B cell (primary cell): Measurements from ENCODE around the gene MRPL53. TPM values are rescaled to one million over a fixed set of nuclear protein-coding genes. Genes with fewer than 3 reads are reported as not detected.

ENCODE experiments used
- ATAC-seq: fragments of 200-7000 bp; cut with Tn5 transposase; one replicate; pipeline ENCODE4 v1.10.0; 2021; ENCODE audit warnings: low read depth, mild to moderate bottlenecking, moderate number of reproducible peaks, moderate library complexity
- CTCF ChIA-PET: fragments of 350-600 bp; sonication (Branson Sonifier 250); formaldehyde crosslinking; loops from one replicate; lab custom pipeline; 2021; ENCODE audit warnings: antibody characterized with exemption, inconsistent platforms; lab: Charles Lee
- POLR2A ChIA-PET: fragments of 350-600 bp; sonication (Branson Sonifier 250); formaldehyde crosslinking; loops from one replicate; lab custom pipeline; 2021; ENCODE audit warnings: antibody characterized with exemption; lab: Charles Lee
- DNase-seq: peaks from one replicate; pipeline ENCODE4 v3.0.0; 2013
- H2AFZ ChIP-seq: 2 replicates; pipeline ENCODE4 v1.6.1; 2012; ENCODE audit warnings: mild to moderate bottlenecking, low read depth, low read length; ENCODE audit not compliant: insufficient read depth, poor library complexity, severe bottlenecking
- H3K27ac ChIP-seq, 2 donors: 1 replicate in 1 of 2; 2 replicates in 1 of 2; pipeline ENCODE4 v1.5.1; 2012 to 2013; ENCODE audit warnings: low read length in 2 of 2, mild to moderate bottlenecking in 2 of 2, moderate library complexity in 1 of 2
- H3K27me3 ChIP-seq, 4 experiments: fragments of 200-600 bp in 1 of 4; sonication (generic) in 1 of 4; replicated peaks in 1 of 4; 1 replicate in 2 of 4; 2 replicates in 2 of 4; pipeline versions ENCODE4 v1.6.1 to v1.7.0; 2013 to 2016; ENCODE audit warnings: low read length in 3 of 4, mild to moderate bottlenecking in 2 of 4, mixed read lengths in 1 of 4, moderate library complexity in 1 of 4; ENCODE audit not compliant: insufficient read depth in 4 of 4, control insufficient read depth in 3 of 4; ENCODE audit errors: control extremely low read depth in 1 of 4
- H3K36me3 ChIP-seq, 2 experiments: replicated peaks in 1 of 2; 1 replicate in 1 of 2; 2 replicates in 1 of 2; pipeline versions ENCODE4 v1.6.1 to v1.7.1; 2013; ENCODE audit warnings: low read length in 1 of 2; ENCODE audit not compliant: insufficient read depth in 2 of 2, control insufficient read depth in 1 of 2; ENCODE audit errors: control extremely low read depth in 1 of 2, extremely low read depth in 1 of 2
- H3K4me1 ChIP-seq, 2 donors: fragments of 200-600 bp in 1 of 2; sonication (generic) in 1 of 2; 1 replicate in 1 of 2; 2 replicates in 1 of 2; pipeline versions ENCODE4 v1.5.1 to v1.6.1; 2013 to 2017; ENCODE audit warnings: low read length in 2 of 2; ENCODE audit not compliant: control insufficient read depth in 2 of 2, insufficient read depth in 2 of 2
- H3K4me2 ChIP-seq: replicated peaks from 2 replicates; pipeline ENCODE3; 2012; ENCODE audit warnings: mild to moderate bottlenecking, low read depth, low read length; ENCODE audit not compliant: poor library complexity, severe bottlenecking
- H3K4me3 ChIP-seq, 5 experiments: fragments of 200-600 bp in 1 of 5; sonication (generic) in 1 of 5; 1 replicate in 3 of 5; 2 replicates in 2 of 5; pipeline versions ENCODE4 v1.5.1 to v1.7.0; 2011 to 2016; ENCODE audit warnings: low read length in 4 of 5, mild to moderate bottlenecking in 4 of 5, low read depth in 2 of 5, control low read depth in 1 of 5, moderate library complexity in 1 of 5; ENCODE audit not compliant: insufficient read depth in 1 of 5; ENCODE audit errors: control extremely low read depth in 1 of 5, extremely low read depth in 1 of 5
- H3K79me2 ChIP-seq: fragments of 200-600 bp; sonication (generic); one replicate; pipeline ENCODE4 v1.6.0; 2016; ENCODE audit warnings: low read length; ENCODE audit not compliant: control insufficient read depth, insufficient read depth
- H3K9ac ChIP-seq: fragments of 200-600 bp; sonication (generic); 2 replicates; pipeline ENCODE4 v1.6.1; 2017; ENCODE audit warnings: mild to moderate bottlenecking, low read length, moderate library complexity
- H3K9me3 ChIP-seq, 3 donors: one replicate each; pipeline versions ENCODE4 v1.6.1 to v1.7.1; 2013; ENCODE audit warnings: low read length in 2 of 3; ENCODE audit not compliant: control insufficient read depth in 2 of 3, insufficient read depth in 1 of 3; ENCODE audit errors: control extremely low read depth in 1 of 3
- H4K20me1 ChIP-seq: 2 replicates; pipeline ENCODE4 v1.6.0; 2012; ENCODE audit warnings: mild to moderate bottlenecking, low read length; ENCODE audit not compliant: insufficient read depth, control insufficient read depth, poor library complexity, severe bottlenecking
- H3K27ac Mint-ChIP-seq: one replicate; pipeline ENCODE4 v1.8.0; 2021; ENCODE audit warnings: mixed read lengths
- H3K27me3 Mint-ChIP-seq: one replicate; pipeline ENCODE4 v1.8.0; 2021; ENCODE audit warnings: mixed read lengths
- H3K4me1 Mint-ChIP-seq: one replicate; pipeline ENCODE4 v1.8.0; 2021; ENCODE audit warnings: mixed read lengths
- H3K4me3 Mint-ChIP-seq: one replicate; pipeline ENCODE4 v1.8.0; 2021; ENCODE audit warnings: mixed read lengths
- H3K9me3 Mint-ChIP-seq: one replicate; pipeline ENCODE4 v1.8.0; 2022; ENCODE audit warnings: mixed read lengths; ENCODE audit not compliant: insufficient read depth
- EZH2 ChIP-seq: IDR thresholded peaks from 2 replicates; pipeline ENCODE4 v1.6.1; 2012; ENCODE audit warnings: borderline replicate concordance, low read depth, mild to moderate bottlenecking, moderate library complexity, low read length; ENCODE audit not compliant: insufficient read depth, poor library complexity, severe bottlenecking
- WGBS: methylation state at CpG from one replicate; pipeline ENCODE4 v1.1.5; 2013; ENCODE audit warnings: missing lambda C conversion rate; ENCODE audit not compliant: insufficient coverage; 5-methylcytosine and 5-hydroxymethylcytosine counted together
- intact Hi-C: fragments of 100-400 bp; cut with micrococcal nuclease; formaldehyde crosslinking; loops from one replicate; pipeline ENCODE4 v1.10.0; 2022
- polyA plus RNA-seq: library from polyadenylated mRNA; depleted of rRNA; stranded (reverse); fragments of >200 nt; gene quantifications from 2 replicates; pipeline ENCODE4 v1.2.3, GENCODE V29; 2012
- total RNA-seq, 2 donors: library from RNA; stranded (reverse); fragments of 120-200 nt in 1 of 2; gene quantifications; 1 replicate in 1 of 2; 2 replicates in 1 of 2; pipeline versions ENCODE4 v1.2.3 to v1.2.4, GENCODE V29; 2013 to 2022
- TF ChIP-seq, protein P1 (sequence below): fragments of 200-600 bp; IDR thresholded peaks from one replicate; pipeline ENCODE4 v1.8.0; 2022; ENCODE audit warnings: antibody characterized with exemption, mild to moderate bottlenecking

MRPL53 gene
- total and polyA plus RNA-seq, 2 donors (not counting 1 experiment from before 2014, with no cell fraction given): 59.3 to 70.0 TPM

- Mint-ChIP-seq H3K27me3 (peaks cover 44% of the 10 kb centered on the region), H3K9me3 (no peaks in the 10 kb centered on the region), H3K4me3 (peak overlapping the region; percentile 92), H3K4me1 (peaks cover 38% of the 10 kb centered on the region), H3K27ac (peak overlapping the region; percentile 64)
- H3K27me3 ChIP-seq: peaks cover 0 to 60% (median 32%) of the 10 kb centered on the region in 4 experiments
- H3K9me3 ChIP-seq: peaks cover 0 to 22% (median 0%) of the 10 kb centered on the region in 3 donors
- H3K79me2 ChIP-seq: no peaks in the 10 kb centered on the region
- ATAC-seq (no peak), DNase-seq (peak; percentile 57)
- H3K4me2 ChIP-seq: peak overlapping the region; percentile 91
- H3K9ac ChIP-seq: peak overlapping the region; percentile 70
- ChIA-PET POLR2A (interaction anchor here (0.5 to 1.9 kb wide), 5 partner anchors 9 to 149 kb away, joined by 3 to 7 read pairs (median 3); partner anchors contain the start of genes AUP1, HTRA2 and PCGF1), CTCF (interaction anchor here (0.6 to 1.7 kb wide), 3 partner anchors 9 to 62 kb away, joined by 3 to 6 read pairs (median 4); partner anchors contain the start of gene PCGF1)
- H3K4me1 ChIP-seq: peaks cover 39 to 41% of the 10 kb centered on the region in 2 donors
- H3K4me3 ChIP-seq: peak overlapping the region in 4 of 5 experiments; percentile 30 to 69 (median 51)
- 9% methylated on average over 61 of the region's 61 CpGs for WGBS
- TF ChIP-seq, protein P1, sequence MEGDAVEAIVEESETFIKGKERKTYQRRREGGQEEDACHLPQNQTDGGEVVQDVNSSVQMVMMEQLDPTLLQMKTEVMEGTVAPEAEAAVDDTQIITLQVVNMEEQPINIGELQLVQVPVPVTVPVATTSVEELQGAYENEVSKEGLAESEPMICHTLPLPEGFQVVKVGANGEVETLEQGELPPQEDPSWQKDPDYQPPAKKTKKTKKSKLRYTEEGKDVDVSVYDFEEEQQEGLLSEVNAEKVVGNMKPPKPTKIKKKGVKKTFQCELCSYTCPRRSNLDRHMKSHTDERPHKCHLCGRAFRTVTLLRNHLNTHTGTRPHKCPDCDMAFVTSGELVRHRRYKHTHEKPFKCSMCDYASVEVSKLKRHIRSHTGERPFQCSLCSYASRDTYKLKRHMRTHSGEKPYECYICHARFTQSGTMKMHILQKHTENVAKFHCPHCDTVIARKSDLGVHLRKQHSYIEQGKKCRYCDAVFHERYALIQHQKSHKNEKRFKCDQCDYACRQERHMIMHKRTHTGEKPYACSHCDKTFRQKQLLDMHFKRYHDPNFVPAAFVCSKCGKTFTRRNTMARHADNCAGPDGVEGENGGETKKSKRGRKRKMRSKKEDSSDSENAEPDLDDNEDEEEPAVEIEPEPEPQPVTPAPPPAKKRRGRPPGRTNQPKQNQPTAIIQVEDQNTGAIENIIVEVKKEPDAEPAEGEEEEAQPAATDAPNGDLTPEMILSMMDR: no peak
- TF ChIP-seq EZH2: no peak
- intact Hi-C loops: loop anchor here (5.0 kb wide), 1 partner anchor 34 kb away; no protein-coding TSS in a partner anchor
- H3K27ac ChIP-seq: no peak overlapping the region
- peak overlapping the region; percentile 64 for H2AFZ ChIP-seq
- H4K20me1 ChIP-seq: no peaks in the 10 kb centered on the region
- peaks cover 0 to 13% of the 10 kb centered on the region in 2 experiments for H3K36me3 ChIP-seq
These were observed 25.5 kb upstream of the MRPL53 start for GRCh38 chr2:74497777-74498499.
